Ovary (tissue), 3 donors: ENCODE results near the gene DGKE.

ENCODE experiments used
- CTCF ChIP-seq, 3 donors: fragments of 450-650 bp in 2 of 3; fragments of 200-600 bp in 1 of 3; IDR thresholded peaks; one replicate each; pipeline versions ENCODE4 v1.5.1 to v1.8.0; 2016 to 2022; ENCODE audit warnings: antibody characterized with exemption in 3 of 3, mild to moderate bottlenecking in 1 of 3
- POLR2A ChIP-seq: fragments of 450-650 bp; IDR thresholded peaks from one replicate; pipeline ENCODE4 v1.6.1; 2017; ENCODE audit warnings: antibody characterized with exemption, mild to moderate bottlenecking, moderate library complexity
- donor health status: DM: no; HTN: no; CAD: no.

GRCh38 chr17:56876766-56877179 is 42.8 kb downstream of the DGKE start:
- TF ChIP-seq CTCF (IDR thresholded peaks at IDR 0.05) (no peak), POLR2A (no peak)
